HG02884 (cell line): ENCODE measurements around the gene DLGAP1.

Experiments used
- ATAC-seq: cut with Tn5 transposase; IDR thresholded peaks from one replicate; pipeline ENCODE4 v1.9.1; 2021; ENCODE audit warnings: mild to moderate bottlenecking, moderate library complexity; ENCODE audit not compliant: unreplicated experiment

DLGAP1 gene

DNA sequence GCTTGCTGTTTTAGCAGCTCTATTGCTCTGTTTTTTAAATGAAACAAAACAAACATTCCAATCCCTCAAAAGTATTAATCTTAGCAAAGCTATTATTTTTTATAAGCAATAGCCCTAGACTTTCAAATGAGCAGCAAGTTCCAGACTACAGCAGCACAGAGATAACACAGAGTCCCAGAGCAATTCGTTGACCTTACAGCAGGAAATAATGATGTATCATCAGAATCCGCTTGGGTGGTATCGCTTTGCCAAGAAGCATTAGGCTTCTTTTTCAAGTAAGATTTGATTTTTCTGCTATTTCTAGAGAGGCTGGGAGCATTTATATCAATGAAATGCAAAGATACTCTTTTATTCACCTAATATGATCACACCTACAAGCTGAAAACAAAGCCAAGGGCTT, 209.7 kb downstream of the DLGAP1 start:
- no peak for ATAC-seq

DNA sequence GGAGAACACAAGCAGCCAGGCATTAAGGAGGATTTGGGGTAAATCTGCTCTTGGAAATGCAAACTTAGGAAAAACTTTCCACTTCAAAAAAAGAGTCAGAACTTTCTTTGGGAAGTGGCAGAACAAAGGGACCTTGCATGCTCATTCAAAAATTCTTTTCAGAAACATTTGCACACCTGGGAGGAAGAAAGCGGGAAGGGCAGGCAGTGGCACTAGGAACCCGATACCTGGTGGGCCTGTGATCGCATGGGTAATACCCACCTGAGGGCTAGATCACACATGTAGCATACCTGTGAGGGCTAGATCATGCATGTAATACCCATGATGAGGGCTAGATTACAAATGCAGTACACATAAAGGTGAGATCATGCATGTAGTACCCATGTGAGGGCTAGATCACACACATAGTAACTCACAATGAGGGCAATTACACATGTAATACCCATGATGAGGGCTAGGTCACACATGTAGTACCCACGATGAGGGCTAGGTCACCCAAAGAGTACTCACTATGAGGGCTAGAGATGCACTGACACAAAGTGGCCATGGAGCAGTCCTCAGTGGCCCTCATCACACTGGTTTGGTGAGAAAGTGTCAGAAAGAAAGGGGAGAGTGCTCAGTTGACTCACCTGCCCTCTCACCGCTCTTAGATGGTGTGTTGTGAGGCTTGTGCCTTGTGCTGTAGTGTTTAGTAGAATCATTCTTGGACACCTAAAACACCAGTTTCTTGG, 212.5 kb downstream of the DLGAP1 start:
- ATAC-seq: no peak

DNA sequence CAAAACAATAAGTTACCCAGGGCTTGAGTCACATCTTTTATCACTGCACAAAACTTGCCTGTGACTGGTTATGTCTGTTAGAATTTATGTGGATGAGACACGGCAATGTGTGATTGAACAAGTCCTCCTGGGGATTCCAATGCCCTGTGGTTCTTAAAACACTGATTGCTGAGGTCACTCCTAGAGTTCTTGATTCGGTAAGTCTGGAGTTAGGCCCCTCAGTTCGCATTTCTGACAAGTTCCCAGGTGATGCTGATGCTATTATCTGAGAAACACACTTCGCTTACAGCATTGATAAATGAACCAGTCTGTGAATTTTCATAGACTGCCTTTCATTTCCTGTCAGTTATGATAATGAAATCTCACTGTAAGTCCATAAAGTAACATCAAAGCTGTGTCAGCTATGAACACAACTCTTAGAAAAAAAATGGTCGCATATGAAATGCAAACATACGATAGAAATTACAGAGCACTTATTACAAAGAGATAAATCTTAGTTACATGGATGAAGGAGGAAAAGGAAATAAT, 214.0 kb downstream of the DLGAP1 start:
- ATAC-seq: no peak

DNA sequence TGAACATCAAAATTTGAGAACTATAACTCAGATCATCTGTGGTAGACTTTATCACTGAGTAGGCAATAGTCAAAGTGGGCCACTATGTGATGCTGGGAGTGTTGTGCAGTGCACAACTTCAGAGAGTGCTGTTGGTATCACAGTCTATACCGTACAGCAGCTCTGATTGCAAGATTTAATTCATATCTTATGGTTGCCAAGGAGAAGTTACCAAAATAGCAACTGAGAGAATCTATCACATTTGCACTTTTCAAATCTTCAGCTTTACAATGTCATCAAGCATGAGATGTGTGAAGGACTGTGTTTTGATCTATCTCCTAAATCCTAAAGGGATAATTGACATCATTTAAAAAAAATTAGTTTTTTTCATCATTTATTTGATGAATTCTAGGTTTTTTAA, 216.1 kb downstream of the DLGAP1 start:
- no peak for ATAC-seq

DNA sequence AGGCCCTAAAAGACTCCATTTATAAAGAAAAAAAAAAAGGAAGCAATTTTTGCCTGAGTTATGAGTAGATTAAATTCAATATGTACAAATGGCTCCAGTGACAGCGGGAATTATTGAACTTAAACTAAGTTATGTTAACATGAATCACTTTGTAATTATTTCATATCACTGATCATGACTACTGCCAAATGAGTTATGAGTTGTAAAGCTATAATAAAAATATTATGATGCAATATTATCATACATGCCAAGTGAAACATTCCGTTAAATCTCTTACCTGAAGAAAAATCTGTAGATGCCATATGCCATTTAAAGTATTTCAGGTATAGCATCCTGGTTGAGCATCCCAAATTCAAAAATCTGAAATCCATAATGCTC, 217.5 kb downstream of the DLGAP1 start:
- no peak for ATAC-seq

DNA sequence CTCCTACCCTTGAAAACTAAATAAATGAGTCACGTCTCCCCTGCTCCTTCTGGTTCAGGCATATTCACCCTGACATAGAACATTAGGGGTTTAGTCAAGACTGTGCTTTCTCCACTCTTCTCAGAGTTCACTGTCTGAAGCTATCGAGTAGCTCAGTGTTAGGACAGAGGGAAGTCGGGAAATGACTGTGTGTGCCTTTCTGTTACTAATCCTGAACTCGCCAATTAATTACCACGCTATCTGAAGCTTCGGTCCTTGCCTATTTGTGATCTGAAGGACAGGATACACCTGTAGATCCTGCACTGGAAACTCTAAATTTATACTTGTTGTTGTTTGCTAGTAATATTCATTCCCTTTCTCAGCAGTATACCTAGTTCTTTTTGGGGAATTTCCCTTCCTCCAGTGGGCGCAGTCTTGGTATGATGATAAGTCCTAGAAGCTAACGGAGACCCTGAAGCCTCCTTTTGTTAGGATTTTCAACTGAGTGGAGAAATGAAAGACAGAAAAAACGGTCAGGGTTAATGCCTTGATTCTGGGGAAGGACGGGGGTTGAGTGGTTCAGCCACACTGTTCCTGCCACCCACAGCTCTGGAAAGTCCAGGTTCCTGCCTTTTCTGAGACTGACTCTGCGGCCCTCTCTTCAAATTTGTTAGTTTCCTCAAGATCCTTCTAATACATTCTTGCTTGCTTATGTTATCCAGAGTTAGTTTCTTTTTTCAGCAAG, 218.0 kb downstream of the DLGAP1 start:
- ATAC-seq: no peak

DNA sequence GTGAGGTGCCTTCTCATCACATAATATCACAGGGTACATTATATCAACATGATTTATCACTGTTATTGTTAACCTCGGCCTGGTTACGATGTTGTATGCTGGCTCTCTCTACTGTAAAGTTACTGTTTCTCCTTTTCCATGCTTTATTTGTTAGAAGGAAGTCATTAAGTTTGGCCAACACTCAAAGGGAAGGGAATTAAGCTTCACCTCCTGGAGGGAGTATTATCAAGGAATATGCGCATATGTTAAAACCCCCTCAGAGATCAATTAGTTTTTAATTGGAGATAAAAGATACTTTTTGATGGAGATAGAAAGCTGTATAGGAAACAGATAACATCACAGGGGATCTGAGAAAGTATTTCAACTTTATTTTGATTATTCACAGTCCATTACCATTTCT, 221.6 kb downstream of the DLGAP1 start:
- ATAC-seq: no peak

DNA sequence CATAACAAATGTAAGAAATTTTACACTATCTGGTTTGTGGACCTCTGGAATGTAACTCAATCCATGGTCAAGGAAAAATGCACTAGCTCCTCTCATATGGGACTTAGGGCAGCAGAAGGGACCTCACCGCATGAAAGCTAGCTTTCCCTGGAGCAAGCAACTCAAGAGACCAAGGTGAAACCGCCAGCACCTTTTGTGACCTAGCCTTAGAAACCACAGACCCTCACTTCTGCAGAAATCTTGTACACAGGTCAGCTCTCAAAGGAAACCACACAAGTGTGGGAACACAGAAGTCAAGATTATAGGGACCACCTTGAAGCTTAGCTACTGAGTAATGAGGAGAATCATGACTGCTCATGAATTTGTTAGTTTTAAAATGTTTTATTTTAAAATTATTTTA, 222.5 kb downstream of the DLGAP1 start:
- no peak for ATAC-seq

DNA sequence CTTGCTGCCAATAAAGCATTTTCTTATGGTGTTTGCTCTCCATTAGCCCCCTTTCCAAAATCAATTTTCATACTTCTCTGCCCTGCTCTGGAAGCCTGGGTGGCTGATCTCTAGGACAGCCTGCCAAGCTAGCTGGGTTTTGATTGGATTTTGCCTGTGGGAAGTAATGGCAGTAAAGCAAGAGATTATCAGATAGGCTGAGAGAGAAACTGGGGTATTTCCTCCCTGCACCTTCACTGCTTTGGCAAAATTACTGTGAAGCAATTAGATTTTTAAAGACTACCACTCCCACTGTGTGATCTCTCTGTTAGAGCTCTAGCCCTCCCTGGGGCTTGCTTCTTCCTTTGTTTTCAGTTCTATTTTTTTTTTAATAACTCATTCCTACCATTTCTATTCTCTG, 223.8 kb downstream of the DLGAP1 start:
- no peak for ATAC-seq

DNA sequence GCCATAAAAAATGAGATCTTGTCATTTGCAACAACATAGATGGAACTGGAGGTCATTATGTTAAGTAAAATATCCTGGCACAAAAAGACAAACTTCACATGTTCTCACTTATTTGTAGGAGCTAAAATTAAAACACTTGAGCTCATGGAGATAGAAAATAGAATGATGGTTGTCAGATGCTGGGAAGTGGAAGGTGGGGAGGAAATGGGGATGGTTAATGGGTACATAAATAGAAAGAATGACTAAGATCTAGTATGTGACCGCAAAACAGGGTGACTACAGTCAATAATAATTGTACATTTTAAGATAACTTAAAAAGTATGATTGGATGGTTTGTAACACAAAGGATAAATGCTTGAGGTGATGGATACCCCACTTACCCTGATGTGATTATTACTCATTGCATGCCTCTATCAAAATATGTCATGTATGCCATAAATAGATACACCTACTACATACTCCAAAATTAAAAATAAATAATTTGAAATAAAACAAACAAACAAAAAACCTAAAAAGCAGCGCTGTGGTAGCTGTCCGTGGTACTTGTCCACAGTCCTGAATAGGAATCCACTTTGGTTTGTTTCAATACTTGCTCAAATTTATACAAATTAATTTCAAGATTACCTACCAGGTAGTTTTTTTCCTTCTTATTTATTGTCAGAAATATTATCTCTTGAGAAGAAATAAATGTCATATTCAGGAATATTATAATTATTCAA, 224.5 kb downstream of the DLGAP1 start:
- ATAC-seq: no peak

DNA sequence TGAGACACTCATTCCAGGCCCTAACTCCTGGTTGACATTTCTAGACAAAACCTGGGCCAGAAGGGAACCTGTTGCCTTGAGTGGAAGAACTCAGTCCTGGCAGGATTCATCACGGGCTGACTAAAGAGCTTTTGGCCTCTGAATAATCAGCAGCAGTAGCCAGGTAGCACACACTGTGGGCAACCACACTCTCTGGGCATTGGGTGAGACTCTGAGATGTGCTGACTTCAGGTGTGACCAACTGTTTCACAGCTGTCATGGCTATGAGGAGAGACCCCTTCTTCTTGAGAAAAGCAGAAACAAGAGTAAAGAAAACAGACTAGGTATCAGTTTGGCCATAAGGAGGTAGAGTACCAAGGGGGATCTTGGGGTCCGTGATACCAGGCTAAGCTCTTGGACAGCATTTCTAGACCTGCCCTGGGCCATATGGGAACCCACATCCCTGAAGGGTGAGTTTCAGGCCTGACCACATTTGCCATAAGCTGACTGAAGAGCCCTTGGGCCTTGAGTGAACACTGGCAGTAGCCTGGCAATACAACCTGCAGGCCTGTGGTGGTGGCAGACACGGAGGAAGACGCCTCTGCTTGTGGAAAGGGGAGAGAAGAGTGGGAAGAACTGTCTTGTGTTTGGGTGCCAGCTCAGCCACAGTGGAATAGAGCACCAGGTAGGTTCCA, 230.9 kb downstream of the DLGAP1 start:
- no peak for ATAC-seq

DNA sequence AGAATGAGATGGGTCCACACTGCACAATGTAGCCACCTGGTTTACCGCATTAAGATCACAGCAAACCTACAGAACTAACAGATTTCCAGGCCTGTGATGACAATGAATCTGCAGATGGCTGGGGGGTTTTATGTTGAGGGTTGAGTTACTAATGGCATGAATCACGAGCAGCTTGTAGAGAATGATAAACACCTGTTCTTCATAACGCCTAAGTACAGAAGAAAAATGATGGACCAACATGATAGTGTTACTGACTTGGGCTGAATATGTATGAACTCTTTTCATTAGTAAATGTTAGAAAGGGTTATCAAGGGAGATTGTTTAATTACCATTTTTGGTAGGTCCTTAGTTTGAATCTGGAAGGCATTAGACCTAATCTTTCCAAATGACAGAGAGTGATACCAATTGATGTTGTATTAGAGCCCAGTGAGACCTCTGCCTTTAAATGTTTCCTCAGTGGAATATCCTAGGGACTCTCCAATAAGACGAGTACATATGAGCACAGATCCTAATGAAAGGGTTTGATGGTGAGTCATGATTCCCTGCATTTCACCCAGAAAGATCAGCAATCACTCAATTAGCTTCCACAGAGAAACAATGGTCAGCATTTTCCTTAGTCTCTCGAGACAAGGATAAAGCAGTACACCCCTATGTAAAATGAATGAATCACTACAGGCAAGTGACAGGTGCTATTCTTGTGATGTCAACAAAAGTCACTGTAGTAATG, 243.8 kb downstream of the DLGAP1 start:
- no peak for ATAC-seq

DNA sequence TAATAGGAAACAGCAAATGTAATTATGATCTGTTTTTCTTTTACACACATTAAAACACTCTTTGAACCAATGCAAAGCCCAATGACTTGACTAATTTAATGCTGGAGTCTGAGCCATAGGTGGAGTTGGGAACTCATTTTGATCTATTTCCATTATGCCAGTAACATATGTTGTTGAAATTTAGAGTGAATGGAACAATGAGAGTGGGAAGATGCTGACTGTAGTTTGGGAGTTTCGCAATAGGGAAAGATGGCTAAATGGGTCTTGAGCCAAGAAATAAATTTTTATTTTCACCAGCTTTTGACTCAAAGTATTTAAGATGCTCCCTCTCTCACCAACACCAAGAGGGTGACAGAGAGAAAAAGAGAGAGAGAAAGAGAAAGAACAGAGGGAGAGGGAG, 246.7 kb downstream of the DLGAP1 start:
- ATAC-seq: no peak

DNA sequence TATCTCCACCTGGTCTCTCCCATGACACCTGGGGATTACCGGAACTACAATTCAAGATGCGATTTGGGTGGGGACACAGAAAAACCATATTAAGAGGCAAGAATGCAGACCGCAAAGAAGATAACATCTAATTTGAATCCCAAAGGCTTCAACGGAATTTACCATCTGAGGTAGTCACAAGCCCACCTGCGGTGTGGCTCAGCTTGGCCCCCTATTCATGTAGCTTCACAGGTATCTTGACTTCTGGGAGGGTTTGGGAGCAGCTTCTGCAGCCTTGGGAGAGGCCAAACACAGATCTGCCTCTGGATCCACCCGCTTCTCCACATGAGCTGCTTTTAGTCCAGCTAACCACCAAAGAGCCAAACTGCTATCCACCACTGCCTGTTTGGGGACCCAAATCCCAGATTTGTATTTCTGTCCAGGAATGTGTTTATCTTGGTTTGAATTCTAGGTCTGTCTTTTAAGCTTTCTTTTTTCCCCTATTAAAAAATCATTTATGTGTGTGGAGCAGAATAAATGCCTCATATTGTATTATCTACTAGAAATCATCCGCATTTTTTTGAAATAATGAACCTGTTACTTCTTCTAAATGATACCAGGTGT, 247.6 kb downstream of the DLGAP1 start:
- no peak for ATAC-seq

DNA sequence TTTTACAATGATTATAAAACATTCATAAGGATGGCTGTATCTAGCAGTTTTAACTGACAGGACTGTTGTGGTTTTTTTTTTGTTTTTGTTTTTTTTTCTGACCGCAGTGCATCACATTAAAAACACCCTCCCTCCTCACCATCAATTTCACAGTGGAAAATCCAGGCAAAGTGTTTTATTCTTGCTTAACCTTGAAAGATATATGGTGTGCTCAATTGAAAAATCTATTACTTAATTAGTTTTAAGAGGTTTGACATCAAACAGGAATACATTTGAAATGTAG, 250.7 kb downstream of the DLGAP1 start:
- no peak for ATAC-seq

DNA sequence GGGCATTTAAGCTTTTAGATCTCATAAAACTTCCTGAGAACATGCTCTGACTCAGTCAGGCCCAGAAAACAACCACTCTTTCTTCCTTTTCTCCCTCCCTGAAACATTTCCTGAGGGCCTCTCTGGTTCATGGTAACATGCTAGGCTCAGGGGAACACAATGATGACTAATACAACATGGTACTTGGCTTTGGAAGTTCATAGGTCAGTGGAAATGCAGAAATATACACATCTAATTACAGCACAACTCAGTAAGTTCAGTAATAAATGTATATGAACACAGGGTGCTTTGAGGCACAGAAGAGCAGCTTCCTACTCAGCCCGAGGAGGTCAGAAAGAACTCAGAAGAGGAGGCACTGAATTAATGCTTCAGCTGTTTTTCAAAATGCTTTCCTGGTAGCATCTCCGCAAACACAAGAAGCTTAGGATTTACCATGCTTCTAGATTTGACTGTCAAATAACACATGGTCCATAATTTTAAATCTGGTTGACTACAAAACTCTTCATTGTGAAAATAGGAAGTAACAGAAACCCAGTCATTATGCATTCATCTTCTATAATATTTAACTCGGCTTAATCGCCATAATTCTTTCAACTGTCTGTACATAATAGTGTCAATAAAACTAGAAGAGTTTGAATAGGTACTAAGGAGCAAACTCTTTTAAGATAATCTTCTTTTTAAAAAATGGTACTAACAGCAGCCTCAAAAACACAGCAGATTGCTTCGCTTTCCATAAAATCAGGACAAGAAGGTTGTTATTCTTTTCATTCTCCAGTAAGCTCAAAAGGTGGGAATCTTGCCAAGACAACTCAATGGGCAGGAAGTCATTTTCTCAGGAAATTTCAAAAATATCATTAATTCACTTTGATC, 251.3 kb downstream of the DLGAP1 start:
- no peak for ATAC-seq

DNA sequence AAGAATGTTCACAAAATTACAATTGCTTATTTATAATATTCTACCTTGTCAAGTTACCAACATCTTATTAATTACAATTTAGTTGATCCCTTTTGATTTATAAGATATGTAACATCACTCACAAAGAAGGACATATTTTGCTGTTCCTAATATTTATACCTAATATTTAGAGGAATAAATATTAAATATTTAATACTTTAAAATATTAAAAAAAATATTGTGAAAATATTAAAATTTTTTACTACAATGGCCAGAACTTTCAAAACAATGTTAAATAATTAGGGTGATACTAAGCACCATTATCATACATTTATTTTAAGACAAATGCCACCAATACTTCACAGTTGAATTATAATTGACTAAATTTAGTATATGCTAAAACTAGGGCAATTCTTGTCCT, 254.7 kb downstream of the DLGAP1 start:
- ATAC-seq: no peak

DNA sequence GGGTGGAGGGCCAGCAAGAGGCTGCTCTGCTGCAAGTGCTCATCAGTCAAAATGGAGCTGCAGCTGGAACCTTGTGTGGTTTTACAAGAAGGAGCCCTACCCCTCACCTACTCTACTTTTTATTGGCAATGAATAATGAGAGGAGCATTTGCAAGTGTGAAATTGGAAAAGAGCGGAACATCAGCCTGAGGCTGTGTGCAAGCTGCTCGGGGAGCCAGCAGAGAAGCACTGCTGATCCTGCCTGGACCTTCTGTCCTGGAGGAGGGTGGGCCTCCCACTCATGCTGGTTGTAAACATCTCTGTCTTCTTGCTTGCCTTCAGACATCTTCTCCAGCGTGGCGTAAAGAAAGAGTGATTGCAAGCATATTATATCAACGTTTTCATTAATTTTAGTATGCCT, 256.2 kb downstream of the DLGAP1 start:
- ATAC-seq: no peak

DNA sequence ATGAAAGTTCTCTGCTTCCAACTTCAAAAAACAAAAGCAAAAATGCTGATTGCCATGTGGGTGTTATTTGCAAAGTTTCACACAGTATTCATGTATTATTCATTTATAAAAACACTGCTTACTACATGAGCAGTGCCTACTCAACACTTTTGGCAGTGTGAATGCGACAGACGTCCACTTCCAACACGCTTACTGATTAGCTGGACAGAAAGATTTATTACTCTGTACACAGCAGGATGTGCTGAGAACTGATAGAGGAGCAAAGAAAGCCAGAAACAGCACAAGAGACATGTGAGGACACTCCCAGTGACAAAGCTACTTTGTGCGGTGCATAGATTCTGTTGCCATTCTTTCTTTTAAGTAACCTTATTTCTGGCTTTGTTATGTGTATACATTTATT, 258.8 kb downstream of the DLGAP1 start:
- ATAC-seq: no peak

DNA sequence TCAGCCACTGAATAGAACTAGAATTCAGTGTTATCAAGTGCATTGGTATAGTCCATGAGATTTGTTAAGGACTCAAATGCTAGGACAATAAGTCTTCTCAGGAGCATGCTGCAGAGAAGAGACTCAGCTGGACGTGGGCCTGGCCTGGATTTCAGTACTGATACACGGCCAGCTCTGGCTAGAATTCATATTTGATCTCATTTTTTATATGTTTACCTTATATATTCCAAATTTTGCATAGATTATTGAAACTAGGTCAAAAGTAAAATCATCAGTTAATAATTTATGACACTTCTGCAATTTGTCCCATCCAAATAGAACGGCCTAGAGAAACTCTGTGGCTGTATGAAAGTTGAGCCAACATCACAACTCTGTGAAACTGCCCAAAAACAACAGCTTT, 262.0 kb downstream of the DLGAP1 start:
- ATAC-seq: no peak
